GM19468 (cell line): ENCODE results near the gene ROBO1.
"Not testable (repeated sequence)": the region's sequence is repeated elsewhere in the genome, so short reads cannot be mapped to it uniquely, and the experiment has no call there.

Experiments used
- ATAC-seq: cut with Tn5 transposase; IDR thresholded peaks from one replicate; pipeline ENCODE4 v1.9.1; 2021; ENCODE audit warnings: mild to moderate bottlenecking, moderate library complexity, moderate number of reproducible peaks; ENCODE audit not compliant: unreplicated experiment; ENCODE audit errors: extremely low read depth

ROBO1 gene

GRCh38 chr3:78906245-78906644 lies 861.6 kb downstream of the ROBO1 start:
- ATAC-seq = no peak

- no peak for ATAC-seq
Measured at GRCh38 chr3:78905700-78906099, 862.1 kb downstream of the ROBO1 start.

- ATAC-seq = no peak
Measured at GRCh38 chr3:78901544-78901943, 866.3 kb downstream of the ROBO1 start.

- ATAC-seq = no peak
Measured at GRCh38 chr3:78900880-78901279, 866.9 kb downstream of the ROBO1 start.

- no peak for ATAC-seq
Measured at GRCh38 chr3:78900426-78900825, 867.4 kb downstream of the ROBO1 start.

GRCh38 chr3:78895528-78895927 lies 872.3 kb downstream of the ROBO1 start:
- no peak for ATAC-seq

- ATAC-seq = no peak
Measured at GRCh38 chr3:78894787-78895186, 873.0 kb downstream of the ROBO1 start.

GRCh38 chr3:78893161-78893560 lies 874.6 kb downstream of the ROBO1 start:
- ATAC-seq = no peak

GRCh38 chr3:78889348-78889747 lies 878.5 kb downstream of the ROBO1 start:
- ATAC-seq = no peak

- no peak for ATAC-seq
Measured at GRCh38 chr3:78888635-78889034, 879.2 kb downstream of the ROBO1 start.

- ATAC-seq = no peak
Measured at GRCh38 chr3:78887547-78888011, 880.2 kb downstream of the ROBO1 start.

GRCh38 chr3:78887029-78887428 lies 880.8 kb downstream of the ROBO1 start:
- no peak for ATAC-seq

GRCh38 chr3:78884567-78884966 lies 883.2 kb downstream of the ROBO1 start:
- not testable (repeated sequence) for ATAC-seq

GRCh38 chr3:78882251-78882650 lies 885.5 kb downstream of the ROBO1 start:
- no peak for ATAC-seq

GRCh38 chr3:78881501-78881900 lies 886.3 kb downstream of the ROBO1 start:
- ATAC-seq = no peak

- no peak for ATAC-seq
Measured at GRCh38 chr3:78880603-78881461, 887.0 kb downstream of the ROBO1 start.

- no peak for ATAC-seq
Measured at GRCh38 chr3:78879295-78879860, 888.4 kb downstream of the ROBO1 start.

GRCh38 chr3:78878789-78879188 lies 889.0 kb downstream of the ROBO1 start:
- no peak for ATAC-seq

- ATAC-seq = no peak
Measured at GRCh38 chr3:78878011-78878410, 889.8 kb downstream of the ROBO1 start.

GRCh38 chr3:78875851-78876250 lies 891.9 kb downstream of the ROBO1 start:
- no peak for ATAC-seq

GRCh38 chr3:78875436-78875835 lies 892.4 kb downstream of the ROBO1 start:
- no peak for ATAC-seq

- ATAC-seq = no peak
Measured at GRCh38 chr3:78873641-78874040, 894.2 kb downstream of the ROBO1 start.
